Middle frontal gyrus (tissue), 1 donor: Measurements from ENCODE around the gene LRP2BP.
A peak's percentile ranks its signal among the peaks of the same experiment; 100 is the strongest.

ENCODE experiments used
- DNase-seq: peaks from one replicate; pipeline ENCODE4 v3.0.0-alpha.2; 2015; ENCODE audit warnings: low spot score; ENCODE audit errors: extremely low spot score

The LRP2BP gene

DNA sequence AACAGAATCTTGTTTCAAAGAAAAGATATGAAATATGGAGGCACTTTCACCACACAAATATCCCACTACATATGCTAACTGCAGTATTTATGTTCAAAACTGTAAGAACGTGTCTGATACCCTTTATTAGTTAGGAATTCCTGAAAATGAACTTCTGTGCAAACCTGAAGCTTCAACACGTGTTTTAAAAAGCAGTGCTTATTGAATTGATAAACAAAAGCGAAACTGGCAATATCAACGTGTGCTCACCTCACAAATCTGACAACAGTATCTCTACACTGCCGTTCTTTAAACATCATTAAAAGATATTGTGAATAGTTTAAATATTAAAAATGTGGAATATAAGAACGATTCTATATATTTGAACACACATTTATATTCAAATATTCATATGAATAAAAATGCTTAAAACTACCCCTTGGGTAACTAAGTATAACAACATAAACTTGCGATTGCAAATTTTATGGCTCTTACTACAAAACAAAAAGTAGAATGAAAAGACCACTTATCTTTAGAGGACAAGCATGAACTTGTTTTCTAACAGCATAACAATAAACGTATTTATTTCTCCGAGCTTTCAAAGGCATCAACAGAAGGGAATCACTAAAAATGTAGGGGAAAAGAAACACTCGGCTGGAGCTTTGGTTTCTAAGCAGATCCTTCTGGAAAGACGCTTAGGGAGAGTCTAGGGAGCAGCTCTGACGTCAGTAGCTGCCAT, at the start of gene LRP2BP:
TSS of gene LRP2BP (minus strand) at position 687 of the 718 bp plus-strand sequence. CDS start 17,738 bp downstream, outside the sequence.
- peak; percentile 87 for DNase-seq

DNA sequence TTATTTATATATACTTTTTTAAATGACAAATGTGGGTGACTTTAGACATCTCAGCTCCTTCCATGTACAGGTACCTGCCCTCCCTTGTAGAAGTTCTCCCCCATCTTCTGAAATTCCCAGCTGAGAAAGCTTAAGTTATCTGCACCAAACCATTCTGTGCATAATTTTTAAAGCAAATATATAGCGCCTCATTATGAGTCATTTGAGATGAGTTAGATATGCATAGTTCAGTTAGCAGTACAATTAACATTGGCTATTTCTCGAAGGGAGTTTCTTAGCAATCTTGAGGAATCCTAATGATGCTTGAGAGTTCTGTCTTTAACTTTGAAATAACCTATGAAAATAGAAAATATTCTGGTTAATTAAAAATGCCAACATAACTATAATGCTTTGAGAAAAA, 49.5 kb upstream of the LRP2BP start:
- DNase-seq: no peak

DNA sequence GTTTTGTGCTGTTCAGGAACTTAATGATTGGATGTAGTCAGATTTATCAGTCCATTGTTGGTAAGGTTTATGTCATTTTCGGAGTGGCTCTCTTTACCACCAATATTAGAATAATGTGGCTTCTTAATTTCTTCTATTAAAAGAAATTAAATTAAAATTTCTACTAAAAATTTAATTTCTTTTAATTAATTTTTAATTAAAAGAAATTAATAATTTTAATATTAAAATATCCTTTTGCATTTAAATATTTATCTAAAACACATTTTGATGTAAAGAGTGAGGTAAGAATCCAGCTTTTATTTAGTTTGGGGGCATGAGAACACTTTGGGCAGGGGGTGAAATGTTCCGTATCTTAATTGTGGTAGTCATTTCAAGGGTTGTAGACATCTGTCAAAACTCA, 45.8 kb upstream of the LRP2BP start:
- no peak for DNase-seq

DNA sequence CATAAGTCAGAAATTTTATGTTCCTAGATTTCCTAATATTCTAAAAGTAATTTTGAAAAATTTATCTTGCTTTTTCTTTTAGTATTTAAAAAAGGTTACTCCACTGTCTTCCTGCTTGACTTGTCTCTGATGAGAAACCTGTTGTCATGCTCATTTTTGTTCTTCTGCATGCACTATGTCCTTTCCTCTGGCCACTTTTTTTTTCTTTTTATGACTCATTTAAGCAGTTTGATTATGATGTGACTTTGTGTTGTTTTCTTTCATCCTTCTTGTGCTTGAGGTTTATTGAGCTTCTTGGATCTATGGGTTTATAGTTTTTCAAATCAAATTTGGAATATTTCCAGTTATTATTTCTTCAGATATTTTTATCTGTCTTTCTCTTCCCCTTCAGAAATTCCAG, 42.1 kb upstream of the LRP2BP start:
- DNase-seq: no peak

DNA sequence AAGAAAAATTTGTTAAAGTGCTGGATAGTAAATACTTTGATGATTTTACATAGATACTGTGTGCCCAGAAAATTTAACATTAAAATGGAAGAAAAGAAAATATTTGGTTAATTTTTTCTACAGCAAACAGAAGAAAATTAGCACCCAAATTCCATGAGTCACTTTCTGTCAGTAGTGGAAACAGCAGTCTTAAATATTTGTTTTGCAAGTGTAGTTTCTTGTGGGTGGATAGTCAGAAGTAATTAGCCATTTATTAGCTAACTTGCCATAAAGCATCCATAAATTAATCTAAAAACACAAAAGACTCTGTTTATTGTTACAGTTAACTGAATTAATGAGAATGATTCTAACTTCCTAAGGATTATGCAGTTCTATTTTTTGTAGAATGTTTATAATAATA, 39.7 kb upstream of the LRP2BP start:
- no peak for DNase-seq

DNA sequence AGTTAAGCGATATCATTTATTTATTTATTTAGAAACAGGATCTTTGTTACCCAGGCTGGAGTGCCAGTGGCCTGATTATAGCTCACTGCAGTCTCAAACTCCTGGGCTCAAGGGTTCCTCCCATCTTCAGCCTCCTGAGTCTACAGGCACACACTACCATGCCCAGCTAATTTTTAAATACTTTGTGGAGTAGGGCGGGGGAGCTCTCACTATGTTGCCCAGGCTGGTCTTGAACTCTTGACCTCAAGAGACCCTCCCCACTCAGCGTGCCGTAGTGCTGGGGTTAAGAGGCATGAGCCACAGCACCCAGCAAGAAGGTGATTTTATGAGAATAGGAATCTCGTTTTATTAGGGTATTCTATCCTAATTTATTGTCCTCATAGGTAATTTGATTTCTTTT, 33.9 kb upstream of the LRP2BP start:
- no peak for DNase-seq

DNA sequence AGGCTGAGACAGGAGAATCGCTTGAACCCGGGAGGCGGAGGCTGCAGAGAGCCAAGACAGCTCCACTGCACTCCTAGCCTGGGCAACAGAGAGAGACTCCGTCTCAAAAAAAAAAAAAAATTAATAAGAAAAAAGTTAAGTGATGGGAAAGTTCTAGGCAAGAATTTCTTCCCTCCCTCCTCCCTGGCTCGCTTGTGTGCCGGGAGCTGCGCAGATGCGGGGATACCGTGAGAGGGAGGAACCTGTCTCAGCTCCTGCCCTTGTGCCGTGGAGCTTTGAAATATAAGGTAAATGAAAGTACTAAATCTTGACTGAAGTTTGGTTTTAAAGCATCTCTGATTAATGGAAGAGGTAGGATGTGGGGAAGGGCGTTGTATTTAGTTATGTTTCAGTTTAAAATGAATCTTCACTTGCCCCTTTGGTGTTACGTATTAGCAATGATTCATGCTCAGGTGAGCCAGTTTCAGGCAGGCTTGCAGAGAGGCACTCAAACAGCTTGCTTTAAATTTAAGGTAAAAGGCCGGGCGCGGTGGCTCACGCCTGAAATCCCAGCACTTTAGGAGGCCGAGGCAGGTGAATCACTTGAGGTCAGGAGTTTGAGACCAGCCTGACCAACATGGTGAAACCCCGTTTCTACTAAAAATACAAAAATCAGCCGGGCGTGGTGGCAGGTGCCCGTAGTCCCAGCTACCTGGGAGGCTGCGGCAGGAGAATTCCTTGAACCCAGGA, 31.4 kb upstream of the LRP2BP start:
- no peak for DNase-seq

DNA sequence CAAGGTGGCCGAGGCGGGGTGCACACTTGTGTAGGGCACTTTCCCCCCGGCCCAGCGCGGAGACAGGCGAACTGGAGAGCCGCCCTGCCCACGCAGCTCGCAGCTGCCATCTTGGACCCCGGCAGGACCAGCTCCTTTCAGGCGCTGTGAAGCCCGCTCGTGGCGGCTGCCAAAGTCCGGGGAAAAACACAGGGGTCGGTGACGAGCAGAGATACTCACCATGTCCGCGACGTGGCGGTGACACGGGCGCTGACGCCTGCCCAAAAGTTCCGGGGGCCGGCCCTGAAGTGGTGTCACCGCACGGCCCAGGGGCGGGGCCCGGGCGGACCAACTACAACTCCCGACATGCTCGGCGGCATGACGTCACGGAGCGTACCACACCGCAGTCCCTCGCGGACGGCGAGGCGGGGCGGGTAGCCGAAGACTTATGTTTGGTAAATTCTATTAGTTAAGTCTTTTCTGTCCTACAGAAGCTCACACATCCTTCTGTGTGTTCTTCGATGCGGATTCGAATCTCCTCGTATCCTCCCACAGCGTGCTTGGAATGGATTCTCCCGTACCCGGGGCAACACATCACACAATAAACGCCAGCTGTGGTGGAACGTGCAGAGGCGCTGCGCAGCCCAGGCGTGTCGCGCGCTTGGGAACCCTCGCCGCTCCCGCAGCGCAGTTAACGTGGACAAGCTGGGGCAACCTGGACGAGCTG, 30.1 kb upstream of the LRP2BP start, which contains the start of gene UFSP2:
TSS of gene UFSP2 (minus strand) at position 318 of the 706 bp plus-strand sequence. CDS start at position 222, 96 bp downstream.
- peak; percentile 72 for DNase-seq

DNA sequence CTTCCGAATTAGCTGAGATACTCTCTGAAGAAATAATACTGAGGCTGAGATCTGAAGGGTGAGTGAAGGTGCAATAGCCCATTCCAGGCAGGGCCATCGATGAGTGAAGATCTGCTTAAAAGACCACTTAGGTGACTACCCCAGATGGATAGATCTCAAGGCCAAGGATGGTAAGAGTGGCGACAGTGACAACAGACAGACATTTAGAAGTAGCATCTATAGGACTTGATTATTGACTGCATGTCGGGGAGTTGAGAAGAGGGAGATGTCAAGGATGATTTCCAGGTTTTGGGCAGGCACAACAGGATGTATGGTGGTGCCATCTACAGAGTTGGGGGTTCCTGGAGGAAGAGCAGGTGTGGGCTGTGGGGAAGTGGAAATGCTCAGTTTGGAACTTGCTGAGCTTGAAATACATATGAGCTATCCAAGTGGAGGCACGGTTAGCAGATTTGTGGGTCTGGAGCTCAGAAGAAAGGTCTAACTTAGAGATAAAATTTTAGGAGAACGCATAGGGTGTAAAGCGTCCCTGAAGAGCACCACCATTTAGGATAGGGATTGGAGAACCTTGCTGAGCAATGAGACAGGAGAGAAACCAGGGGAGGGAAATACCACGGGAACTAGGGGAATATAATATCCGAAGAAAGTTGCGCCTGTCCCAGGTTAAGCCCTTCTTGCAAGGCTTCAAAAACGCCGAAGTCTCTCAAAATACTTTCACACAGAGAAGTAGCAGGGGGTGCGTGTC, 29.4 kb upstream of the LRP2BP start:
- no peak for DNase-seq

DNA sequence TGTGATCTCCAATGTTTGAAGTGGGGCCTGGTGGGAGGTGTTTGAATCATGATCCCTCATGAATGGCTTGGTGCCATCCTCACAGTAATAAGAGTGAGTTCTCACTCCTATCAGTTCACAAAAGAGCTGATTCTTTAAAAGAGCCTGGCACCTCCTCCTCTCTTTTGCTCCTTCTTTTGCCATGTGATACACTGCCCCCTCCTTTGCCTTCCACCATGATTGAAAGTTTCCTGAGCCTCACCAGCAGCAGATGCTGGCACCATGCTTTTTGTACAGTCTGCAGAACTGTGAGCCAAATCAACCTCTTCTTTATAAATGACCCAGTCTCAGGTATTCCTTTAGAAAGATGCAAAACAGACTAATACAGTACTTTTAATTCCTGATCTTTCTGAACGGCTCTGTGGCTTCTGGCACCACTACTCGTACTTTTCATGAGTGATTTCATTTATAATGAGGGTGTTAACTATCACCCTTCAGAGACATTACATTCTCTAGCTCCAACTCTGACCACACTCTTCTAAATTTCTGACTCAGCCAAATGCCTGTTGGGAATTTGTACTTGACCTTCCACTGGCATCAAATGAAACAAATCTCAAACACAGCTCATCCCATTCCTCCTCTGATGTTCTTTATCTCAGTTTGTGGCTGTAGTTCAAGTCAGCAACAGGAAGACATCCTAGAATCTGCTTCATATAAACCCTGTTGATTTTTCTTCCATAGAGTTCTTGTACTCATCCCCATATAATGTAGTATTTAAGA, 25.8 kb upstream of the LRP2BP start:
- no peak for DNase-seq

DNA sequence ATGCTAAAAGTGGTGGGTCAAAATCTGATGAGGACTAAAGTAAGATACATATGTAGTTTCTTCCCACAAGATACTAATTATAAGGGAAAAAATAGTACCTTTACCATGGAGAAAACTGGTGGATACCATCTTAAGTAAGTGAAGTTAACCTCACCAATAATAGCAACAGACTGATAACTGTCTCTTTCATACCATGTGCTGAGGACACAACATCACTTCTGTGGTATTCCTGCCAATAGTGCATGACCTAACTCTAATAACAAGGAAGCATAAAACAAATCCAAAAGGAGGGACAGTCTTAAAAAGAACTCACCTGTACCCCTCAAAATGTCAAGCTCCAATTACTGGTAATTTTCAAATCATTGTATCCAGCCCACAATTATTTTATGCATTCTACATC, 21.2 kb upstream of the LRP2BP start:
- DNase-seq: no peak

DNA sequence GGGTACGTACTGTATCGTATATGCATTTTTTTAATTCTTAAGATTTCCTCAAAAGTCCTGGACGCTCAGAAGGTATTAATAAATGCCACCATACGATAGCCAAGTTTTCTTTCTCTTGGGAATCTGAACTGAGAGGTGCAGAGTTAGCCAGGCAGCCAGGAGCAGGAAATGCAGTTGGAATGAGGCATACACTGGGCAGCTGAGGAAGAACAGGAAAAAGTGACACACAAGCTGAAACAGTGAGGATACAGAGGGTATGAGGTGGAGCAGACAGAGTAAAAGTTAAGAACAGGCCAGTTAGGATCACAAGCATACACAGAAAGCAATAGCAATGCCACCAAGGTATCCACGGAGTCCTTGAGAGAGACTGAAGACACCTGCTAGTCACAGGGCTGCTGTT, 16.7 kb upstream of the LRP2BP start:
- DNase-seq: no peak

DNA sequence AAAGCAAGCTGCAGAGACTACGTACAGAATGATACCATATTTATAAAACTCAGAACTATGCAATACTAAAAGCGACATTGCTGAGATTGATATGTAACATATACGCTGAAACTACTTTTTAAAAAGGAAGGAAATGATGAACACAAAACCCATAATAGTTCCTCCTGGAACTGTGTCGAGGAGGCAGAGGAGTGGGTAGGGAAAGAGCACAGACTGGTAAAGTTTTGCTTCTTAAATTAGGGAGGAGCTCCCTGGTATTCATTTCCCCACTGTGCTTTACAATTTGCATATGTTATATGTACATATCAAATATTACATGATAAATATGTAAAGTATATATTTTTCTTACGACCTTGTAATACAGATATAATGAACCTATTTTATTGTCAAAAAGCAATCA, 16.1 kb upstream of the LRP2BP start:
- no peak for DNase-seq

DNA sequence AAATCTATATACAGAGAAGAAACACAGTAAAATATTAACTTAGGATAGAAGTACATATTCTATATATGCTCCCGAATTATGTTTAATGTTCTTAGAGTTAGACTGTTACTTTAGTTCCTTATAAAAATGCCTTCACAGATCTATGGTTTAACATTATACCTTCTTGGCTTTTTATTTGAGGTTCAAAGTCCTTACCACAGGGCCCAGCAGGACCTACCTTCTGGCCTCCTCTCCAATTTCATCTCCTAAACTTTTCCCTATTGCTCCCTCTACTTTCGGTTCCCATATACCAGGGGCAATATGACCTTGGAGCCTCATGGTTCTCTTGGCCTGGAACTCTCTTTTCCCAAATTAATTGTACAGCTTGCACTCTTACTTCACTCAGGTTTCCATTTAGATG, 12.7 kb upstream of the LRP2BP start:
- DNase-seq: no peak

DNA sequence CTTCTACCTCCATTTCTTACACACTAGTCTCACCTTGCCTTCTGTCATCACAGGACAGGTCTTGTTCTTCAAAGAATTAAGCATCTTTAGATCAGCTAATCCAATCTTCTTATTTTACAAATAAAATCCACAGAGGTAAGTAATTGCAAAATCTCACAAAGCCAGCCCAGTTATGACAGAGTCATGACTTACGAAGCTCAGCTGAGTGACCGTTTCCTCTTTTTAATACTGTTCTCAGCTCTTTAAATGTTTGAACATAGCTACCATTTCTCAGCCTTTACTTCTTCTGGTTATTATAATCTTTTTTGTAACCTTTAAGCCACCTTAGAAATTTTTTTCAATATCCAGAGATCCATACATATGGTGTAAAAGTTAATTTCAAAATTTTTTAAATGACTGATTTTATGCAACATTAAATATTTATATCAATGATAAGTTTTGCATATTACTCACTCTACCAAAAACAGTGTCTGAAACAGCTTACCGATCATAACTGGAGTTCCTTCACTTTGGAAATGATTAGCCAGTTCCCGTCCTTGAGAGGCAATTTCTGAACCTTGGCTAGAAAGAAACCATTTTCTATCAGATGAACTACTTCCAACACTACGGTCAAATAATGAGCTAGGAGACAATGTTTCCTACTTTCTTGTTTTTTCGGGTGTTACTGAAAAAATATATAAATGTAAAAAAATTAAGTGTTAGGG, 9.7 kb upstream of the LRP2BP start:
- DNase-seq: no peak

DNA sequence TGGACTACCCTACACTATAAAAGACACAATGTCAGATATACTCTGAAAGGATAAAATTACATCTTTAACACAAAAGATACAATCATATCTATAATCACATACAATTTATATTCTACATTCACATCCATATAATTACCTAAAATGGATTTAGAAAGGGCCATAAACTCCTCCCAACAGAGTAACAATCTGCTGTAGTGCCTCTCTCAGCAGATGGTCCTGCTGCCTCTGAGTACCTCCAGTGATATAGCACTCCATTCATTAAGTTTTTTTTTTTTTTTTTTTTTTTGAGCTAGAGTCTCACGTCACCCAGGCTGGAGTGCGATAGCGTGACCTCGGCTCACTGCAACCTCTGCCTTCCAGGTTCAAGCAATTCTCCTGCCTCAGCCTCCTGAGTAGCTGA, 8.3 kb upstream of the LRP2BP start:
- DNase-seq: no peak

DNA sequence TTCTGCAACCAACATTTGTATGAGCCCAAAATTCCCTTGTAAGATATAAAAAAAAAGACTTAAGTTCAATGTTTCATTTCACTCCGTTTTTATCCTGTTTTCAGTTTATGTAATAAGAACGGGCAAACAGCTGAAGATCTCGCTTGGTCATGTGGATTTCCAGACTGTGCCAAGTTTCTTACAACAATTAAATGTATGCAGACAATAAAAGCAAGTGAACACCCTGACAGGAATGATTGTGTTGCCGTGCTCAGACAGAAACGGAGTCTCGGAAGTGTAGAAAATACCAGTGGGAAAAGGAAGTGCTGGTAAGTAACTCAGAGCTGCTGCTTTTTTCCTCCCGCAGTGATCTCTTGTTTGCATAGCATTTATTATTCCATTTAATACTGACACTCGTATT, 3.7 kb upstream of the LRP2BP start:
- DNase-seq: no peak

DNA sequence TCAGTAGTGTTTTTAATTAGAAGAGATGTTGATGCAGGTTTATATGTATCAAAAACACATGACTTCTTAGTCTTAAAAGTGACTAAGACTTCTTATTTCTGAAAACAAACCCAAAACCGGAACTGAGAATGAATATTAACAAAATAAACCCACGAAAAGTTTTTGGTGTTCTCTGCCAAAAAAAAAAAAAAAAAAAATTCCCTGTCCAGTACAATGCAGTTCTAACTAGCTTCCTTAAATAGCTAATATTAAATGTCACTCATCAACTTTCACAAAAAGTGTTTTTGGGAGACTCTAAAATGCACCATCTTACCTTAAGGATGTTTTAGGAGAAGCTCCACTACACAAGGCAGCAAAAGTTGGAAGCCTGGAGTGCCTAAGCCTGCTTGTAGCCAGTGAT, 2.9 kb upstream of the LRP2BP start:
- DNase-seq: no peak

DNA sequence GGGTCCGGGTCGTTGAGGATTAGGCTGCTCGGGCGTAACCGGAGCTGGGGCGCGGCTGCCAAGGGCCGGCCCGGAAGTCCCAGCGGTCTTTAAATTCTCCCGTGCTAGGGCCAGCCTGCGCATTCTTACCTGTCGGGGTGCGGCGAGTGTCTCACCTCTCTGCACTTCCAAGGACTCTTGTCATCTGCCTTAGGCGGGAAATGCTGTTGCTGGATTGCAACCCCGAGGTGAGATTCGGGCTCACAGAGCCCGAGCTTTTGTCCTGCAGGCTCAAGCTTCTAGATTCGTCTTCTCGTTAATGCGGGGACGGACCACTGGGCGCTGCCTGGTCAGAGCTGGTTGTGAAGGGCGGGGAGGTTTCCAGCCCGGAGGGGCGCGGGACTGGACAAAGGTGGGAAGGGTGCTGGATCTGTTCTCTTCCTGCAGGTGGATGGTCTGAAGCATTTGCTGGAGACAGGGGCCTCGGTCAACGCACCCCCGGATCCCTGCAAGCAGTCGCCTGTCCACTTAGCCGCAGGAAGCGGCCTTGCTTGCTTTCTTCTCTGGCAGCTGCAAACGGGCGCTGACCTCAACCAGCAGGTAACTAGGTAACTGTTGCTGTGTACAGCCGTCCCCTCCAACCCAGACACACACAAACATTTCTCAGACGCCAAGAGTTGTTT, 1.1 kb upstream of the LRP2BP start, which contains the start of gene ANKRD37:
TSS of gene ANKRD37 (plus strand) at position 118 of the 662 bp plus-strand sequence. CDS start at position 201, 83 bp downstream.
- no peak for DNase-seq
